Esophagus mucosa (tissue), 1 donor: ENCODE data around the gene CRACR2B. TPM values are rescaled to one million over a fixed set of nuclear protein-coding genes. Genes with fewer than 3 reads are reported as not detected.

Experiments
- ATAC-seq: fragments of 200-7000 bp; cut with Tn5 transposase; one replicate; pipeline ENCODE4 v1.9.1; 2020
- total RNA-seq: library from RNA; stranded (reverse); gene quantifications from one replicate; pipeline ENCODE4 v1.2.4, GENCODE V29; 2023
- donor health status: DM: yes; HTN: yes; CAD: no.

Gene CRACR2B
- total RNA-seq, 1 donor from 2014 or later, result 3.3 TPM

GRCh38 chr11:827146-827896 lies 398 bp upstream of the CRACR2B start:
- peak; percentile 1 for ATAC-seq

GRCh38 chr11:828506-829175 lies 922 bp downstream of the CRACR2B start:
- ATAC-seq, result no peak

DNA sequence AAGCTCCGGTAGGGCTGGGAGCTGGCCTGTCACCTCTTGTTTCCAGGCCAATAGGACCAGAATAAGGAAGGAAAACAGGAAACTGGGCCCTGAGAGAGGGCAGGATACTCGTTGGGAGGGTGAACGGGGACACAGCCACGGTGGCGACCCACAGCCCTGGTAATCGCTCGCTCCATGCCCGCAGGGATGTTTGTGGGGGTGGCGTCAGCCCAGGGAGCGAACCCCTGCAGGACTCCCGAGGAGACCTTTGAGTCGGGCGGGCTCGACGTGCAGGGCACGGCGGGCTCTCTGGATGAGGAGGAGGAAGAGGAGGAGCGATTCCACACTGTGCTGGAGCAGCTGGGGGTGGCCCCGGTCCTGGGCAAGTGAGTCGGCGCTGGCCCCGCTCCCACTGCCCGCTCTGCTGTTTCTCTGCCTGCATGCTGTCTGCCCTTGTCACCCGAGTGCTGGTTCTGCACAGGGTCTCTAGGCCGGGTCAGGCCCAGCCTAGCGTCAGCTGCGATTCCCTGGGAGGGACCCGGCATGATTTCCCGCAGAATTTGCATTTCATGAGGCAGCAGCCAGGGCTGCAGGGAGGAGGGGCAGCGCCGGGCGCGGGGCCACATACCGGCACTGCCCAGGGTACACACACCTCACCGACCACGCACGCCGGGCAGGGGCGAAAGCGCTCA lies 1.6 kb downstream of the CRACR2B start:
- ATAC-seq, result peak; percentile 15

DNA sequence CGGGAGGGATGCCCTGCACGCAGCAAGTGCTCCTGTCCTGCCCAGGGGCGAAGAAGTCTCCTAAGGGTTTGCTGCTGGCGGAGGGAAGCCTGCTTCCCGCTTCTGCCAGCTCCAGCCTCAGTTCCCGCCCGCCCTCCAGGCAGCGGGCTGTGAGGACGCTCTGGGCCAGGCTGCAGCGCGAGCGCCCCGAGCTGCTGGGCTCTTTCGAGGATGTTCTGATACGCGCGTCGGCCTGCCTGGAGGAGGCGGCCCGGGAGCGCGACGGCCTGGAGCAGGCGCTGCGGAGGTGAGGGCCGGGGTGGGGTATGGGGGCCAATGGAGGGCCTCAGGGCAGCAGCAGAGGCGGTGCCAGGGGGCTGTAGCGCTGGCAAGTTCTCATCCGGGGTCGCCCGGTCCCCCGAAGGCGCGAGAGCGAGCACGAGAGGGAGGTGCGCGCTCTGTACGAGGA lies 2.2 kb downstream of the CRACR2B start:
- ATAC-seq, result no peak

- ATAC-seq, result peak; percentile 7
Measured at GRCh38 chr11:830295-831117, 2.8 kb downstream of the CRACR2B start.

DNA sequence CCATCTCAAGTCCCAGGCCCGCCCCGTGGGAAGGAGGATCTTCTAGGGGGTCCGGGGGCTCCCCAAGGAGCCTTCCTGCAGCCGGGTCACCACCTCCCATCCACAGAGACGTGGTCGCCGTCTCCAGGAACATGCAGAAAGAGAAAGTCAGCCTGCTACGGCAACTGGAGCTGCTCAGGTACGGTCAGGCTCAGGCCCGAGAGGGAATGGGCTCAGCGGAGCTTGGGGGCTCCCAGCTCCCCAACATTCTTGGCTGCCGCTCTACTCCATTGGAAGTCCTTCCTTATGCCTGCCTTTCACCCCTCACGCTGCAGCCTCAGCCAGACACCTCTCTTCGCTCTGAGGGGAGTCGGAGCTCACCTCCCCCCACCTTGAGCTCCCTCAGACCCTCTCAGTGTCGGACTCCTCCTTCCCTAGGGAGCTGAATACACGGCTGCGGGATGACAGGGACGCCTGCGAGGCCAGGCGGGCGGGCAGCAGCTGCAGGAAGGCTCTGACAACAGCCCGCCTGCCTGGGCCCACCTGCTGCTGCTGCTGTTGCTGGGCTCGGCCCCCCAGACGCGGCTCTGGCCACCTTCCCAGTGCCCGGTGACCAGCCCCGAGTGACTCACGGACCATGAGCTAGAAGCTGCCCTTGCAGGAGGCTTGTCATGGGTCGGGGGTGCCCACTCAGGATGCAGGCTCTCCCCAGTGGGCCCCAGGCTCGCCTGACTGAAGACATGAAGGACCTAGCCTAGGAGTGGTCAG lies 3.6 kb downstream of the CRACR2B start:
- no peak for ATAC-seq

GRCh38 chr11:831961-832528 lies 4.3 kb downstream of the CRACR2B start:
- no peak for ATAC-seq

DNA sequence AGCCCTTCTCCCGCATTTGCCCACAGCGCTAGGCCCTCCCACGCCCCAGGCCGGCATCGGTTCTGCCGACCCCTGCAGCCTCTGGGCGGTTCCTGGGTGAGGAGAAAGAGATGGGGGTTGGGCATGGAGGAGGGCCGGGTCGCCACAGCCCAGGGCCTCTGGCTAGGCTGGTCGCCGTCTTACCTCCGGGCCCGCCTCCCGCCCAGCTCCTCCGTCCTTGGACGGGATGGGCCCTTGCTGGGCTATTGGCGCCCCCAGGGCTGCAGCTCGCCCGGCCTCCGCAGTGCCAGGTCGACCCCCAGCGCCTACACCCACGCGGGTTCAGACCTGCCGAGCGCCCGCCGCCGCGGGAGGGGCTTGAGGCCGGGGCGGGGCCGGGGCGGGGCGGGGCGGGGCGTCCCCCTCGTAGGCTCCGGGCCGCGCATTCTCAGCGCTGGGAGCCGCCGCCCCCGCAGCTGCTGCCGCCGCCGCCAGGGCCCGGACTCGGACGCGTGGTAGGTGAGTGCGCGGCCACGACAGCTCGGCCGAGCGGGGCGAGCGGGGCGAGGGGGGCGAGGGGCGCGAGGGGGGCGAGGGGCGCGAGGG lies 4.9 kb downstream of the CRACR2B start, which contains the start of gene CD151:
Gene CD151, plus strand, starts transcription at position 424 of the 585 bp plus-strand sequence. CDS start 3,118 bp downstream, outside the sequence.
- peak; percentile 6 for ATAC-seq

- ATAC-seq, result peak; percentile 18
Measured at GRCh38 chr11:833114-833791, 5.5 kb downstream of the CRACR2B start.

GRCh38 chr11:833849-834311 lies 6.2 kb downstream of the CRACR2B start:
- ATAC-seq, result no peak

DNA sequence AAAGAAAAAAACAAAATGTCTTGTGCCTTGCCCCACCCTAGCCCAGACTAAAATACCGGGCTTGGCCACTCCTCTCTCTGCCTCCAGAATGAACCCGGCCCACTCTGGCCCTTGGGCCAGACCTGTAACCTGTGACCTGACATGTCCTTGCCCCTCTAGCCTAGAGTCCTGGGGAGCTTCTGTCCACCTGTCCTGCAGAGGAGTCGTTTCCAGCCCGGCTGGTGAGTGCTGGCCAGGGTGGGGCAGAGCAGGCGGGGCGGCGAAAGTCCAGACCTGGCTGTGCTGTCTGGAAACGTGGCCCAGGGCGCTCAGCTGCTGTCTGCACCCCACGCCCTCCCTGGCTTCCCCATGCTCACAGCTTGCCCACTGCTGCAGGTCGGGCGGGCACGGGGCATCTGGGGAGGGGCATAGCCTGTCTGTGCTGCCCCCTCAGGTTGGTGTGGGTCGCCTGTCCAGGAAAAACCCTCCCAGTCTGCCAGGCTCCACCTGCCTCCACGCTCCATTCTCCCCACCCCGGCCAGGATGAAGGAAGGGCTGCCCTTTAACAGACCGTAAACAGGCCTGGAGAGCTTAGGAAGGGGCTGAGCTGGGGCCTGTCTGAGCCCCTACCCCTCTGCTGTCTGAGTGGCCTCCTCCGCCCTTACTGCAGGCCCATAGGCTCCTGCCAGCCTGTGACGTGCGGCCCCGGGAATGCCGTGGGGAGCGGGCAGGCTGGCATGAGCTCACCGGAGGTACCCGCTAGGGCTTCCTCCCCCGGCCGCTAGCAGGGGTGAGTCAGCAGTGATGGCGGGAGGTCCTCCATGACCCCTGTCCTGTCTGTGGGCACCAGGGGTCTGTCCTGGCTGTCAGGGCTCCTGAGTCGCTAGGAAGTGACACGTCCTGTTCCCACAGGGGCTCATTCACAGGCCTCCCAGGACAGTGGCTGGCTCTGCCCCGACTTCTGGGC lies 6.9 kb downstream of the CRACR2B start:
- ATAC-seq, result peak; percentile 65

GRCh38 chr11:836274-836673 lies 8.6 kb downstream of the CRACR2B start:
- ATAC-seq, result no peak

- no peak for ATAC-seq
Measured at GRCh38 chr11:836700-837099, 9.0 kb downstream of the CRACR2B start.

GRCh38 chr11:837189-837989 lies 9.7 kb downstream of the CRACR2B start:
- ATAC-seq, result no peak

- ATAC-seq, result no peak
Measured at GRCh38 chr11:837990-838307, 10.2 kb downstream of the CRACR2B start.

GRCh38 chr11:838441-839279 lies 10.9 kb downstream of the CRACR2B start:
- no peak for ATAC-seq

GRCh38 chr11:839280-839623 lies 11.5 kb downstream of the CRACR2B start:
- ATAC-seq, result no peak
